NCI-H1694 (cell line): ENCODE results near the gene ZFP30.
"Not testable (repeated sequence)": the region's sequence is repeated elsewhere in the genome, so short reads cannot be mapped to it uniquely, and the experiment has no call there.

Experiments used
- DNase-seq: peaks from one replicate; lab custom pipeline; 2025; lab: John Stamatoyannopoulos, UW

ZFP30 gene

DNA sequence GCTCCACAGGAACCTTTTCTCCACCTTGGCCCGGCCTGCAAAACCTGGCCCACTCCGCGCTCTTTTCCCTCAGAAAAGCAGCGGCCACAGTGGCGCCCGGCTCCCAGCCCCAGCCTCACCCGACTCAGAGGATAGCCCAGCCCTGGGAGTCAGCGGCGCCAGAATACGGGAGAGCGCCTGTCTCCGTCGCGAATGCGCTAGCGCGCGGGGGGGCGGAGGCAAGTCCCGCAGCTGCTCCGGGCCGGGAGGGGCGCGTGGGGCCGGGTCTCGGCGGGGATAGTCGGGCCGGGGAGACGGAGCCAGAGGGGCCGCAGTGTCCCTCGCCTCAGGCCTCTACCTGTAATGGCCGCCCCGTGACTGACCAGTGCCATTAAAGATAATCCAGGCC is at the start of gene ZFP30:
Gene ZFP30, minus strand, starts transcription at position 165 of the 388 bp plus-strand sequence. CDS start 7,643 bp downstream, outside the sequence.
- peak; percentile 57 for DNase-seq

DNA sequence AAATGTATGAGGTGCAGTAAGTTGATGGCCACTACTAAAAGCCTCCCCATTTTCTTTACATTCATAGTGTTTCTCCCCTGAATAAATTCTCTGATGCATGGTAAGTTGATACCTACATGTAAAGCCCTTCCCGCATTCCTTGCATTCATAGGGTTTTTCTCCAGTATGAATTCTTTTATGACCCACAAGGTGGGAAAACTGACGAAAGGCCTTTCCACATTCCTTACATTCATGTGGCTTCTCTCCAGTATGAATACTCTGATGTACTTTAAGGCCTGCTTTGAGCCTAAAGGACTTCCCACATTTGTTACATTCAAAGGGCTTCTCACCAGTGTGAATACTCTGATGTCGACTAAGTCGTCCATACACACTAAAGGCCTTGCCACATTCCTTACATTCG is 43.8 kb upstream of the ZFP30 start:
- DNase-seq: no peak

DNA sequence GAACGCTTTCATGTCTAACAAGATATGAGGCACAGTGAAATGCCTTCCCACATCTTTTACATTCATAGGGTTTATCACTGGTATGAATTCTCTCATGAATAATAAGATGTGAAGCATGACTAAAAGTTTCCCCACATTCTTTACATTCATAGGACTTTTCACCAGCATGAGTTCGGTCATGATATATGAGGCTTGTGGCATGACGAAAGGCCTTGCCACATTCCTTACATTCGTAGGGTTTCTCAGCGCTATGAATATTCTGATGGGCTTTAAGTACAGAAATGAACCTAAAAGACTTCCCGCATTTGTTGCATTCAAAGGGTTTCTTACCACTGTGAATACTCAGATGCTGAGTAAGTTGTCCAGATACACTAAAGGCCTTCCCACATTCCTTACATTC is 43.0 kb upstream of the ZFP30 start:
- no peak for DNase-seq

DNA sequence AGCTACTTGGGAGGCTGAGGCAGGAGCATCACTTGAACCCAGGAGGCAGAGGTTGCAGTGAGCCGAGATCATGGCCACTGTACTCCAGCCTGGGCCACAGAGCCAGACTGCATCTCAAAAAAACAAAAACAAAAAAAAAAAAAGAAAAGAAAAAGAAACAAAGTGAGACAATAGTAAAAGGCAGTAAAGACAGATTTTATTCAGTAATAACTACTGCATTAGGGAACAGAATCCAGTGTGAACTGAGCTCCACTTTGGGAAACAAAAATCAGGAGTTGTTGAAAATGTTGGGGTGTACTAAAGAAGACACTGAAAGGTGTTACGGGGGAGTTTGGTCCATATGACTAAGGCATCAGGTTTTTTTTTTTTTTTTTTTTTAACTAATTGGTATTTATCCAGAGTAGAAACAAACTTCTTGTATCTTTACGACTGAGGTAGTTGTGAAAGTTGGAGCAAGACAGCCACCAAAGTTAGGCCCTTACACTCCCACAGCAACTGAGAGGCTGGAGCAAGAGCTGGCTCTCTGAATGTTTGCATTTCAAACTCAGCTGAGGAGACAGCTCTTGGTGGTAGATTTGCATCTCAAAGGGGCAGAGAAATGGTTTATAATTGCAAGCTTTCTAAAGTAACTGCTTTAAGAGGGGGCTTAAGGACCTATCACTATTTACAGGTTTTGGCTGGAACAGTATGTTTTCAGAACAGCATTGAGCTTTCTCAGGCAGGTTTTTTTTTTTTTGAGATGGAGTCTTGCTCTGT is 40.1 kb upstream of the ZFP30 start:
- DNase-seq: no peak

DNA sequence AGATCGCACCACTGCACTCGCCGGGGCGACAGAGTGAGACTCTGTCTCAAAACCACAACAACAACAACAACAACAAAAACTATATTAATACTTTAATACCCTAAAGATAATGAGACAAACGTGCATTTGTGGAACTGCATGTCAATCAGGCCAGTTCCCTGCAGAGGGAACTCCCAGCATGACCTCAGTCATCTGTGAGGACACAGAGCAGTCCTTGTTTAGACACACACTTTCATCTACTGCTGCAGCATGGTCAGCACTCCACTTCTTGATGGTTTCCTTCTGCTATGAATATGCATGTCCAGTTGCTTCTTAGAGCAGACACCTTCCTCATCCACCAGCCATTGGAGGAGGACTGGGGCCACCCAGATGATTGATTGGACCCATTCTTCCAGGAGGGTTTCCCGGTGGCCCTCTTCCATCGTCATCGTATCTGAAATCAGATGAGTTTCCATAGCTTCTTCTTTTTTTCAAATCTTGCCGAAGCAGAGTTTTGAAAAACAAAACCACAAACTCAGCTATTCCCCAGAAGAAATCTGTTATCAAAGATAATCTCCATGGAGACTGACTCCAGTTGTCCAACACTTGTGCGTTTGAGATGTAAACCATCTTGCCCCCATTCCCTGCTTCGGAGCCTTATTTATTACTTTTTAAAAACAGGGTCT is 37.8 kb upstream of the ZFP30 start:
- DNase-seq: no peak

DNA sequence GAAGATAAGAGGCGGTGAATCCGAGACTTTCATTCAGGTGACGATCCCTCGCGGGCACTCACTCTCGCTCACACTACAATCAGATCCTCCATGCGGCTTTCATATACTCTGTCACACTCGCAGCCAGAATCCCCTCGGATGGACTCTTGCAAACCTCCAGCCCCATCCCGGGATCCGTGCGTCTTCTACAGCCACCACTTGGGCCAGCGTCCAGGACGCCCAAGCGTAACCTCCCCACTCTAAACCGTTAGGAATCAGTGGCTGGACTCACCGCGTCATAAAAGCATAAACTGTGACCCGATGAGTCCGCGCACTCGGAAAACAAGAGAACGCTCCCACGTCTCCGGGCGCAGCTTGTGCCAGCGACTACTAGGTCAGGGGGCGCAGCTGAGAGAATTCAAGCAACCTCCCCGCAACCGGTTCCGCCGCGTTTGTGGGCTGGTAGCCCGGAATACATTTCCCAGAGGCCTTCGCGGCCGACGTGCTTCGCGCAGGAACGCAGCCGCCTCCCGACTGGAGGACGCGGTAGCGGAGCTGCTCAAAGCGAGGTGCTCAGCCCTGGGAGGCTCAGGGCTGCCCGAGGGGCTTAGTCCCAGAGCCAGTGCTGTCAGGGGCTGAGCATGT is 36.7 kb upstream of the ZFP30 start:
- no peak for DNase-seq

DNA sequence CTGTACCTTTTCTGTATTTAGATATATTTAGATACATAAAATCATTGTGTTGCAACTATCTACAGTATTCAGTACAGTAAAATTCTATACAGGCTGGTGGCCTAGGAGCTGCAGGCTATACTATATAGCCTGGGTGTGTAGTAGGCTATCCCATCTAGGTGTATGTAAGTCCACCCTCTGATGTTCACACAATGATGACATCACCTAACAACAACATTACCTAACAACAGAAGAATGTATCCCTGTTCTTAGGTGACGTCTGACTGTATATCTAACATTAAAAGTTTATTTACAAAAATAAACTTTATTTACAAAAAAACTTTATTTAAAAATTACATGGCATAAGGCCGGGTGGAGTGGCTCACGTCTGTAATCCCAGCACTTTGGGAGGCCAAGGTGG is 28.3 kb upstream of the ZFP30 start:
- DNase-seq: no peak

DNA sequence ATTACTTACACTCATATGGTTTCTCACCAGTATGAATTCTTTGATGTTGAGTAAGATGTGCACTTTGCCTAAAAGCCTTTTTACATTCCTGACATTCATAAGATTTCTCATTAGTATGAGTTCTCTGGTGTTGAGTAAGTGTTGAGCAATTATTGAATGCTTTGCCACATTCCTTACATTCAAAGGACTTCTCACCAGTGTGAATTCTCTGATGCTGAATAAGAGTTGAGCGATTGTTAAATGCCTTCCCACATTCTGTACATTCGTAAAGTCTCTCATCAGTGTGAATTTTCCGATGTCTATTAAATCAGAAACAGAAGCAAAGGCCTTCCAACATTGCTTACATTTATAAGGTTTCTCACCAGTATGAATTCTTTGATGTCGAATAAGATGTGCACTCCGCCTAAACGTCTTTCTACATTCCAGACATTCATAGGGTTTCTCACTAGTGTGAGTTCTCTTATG is 14.2 kb upstream of the ZFP30 start:
- no peak for DNase-seq

DNA sequence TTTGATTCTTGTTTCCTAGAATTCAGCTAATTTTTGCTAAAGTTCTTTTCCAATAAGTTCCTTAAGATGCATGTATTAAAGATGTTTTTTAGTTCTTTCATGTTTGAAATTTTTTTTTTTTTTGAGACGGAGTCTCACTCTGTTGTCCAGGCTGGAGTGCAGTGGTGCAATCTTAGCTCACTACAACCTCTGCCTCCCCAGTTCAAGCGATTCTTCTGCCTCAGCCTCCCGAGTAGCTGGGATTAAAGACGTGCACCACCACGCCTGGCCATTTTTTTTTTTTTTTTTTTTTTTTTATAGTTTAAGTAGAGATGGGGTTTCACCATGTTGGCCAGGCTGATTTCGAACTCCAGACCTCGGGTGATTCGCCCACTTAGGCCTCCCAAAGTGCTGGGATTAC is 1.9 kb upstream of the ZFP30 start:
- DNase-seq: not testable (repeated sequence)

DNA sequence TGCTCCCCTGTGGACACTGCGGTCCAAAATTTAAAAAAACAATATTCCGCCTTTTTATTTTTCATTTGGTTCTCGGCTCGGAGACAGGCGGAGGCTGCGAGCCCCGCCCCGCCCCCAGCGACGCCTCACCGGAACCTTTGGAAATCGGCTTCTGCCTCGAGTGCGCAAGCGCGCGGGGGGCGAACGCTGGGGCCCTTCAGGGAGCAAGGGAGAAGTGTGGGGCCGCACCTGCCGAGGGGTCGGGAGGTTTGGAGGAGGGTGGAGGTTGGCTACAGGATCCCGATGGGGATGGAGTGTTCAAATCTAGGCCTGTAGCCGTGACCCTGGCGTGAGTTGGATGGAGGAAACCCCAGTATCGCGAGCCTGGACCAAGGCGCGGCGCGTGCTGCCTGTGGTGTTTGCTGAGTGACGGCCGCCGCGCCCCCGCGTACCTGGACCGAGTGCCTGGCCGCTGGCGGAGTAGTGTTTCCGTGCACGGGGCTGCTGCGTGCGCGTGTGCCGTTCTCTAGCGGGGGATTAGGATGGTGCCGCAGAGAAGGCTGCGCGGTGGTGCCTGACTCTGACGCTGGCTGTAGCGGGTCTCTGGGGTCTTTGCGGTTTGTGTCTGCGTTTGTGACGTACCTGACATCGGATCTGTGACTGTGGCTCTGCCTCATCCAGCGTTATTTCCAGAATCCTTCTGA is 565 bp upstream of the ZFP30 start:
- DNase-seq: peak; percentile 56

DNA sequence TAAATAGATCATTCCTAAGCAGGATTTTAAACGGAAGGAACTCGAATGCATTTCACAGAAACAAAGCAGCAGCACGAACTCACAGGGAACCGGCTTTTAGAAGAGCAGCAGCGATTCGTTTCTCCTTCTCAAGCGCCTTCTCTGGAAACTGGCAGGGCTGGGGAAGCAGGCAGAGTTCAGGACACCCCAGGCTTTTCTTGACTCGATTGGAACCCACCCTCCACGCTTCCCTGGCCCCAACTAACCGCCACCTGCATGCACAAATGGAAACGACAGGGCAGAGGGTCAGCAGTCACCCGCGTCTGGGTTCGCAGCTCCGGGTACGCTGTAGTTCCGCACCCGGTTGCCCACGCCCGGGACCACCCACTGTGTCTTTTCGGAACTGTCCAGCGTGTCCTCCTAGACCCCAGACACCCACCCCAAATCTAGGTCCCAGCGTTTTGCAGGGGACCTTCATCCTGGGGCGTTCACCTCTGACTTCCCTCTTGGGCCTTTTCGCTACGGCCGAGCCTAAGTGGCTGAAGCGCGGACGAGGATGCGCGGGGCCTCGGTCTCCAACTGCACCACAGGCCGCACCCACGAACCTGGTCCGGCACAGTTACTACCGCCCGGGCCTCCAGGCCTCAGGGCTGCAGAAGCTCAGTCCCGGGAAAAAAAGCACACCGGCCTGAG is 500 bp downstream of the ZFP30 start:
- peak; percentile 9 for DNase-seq

DNA sequence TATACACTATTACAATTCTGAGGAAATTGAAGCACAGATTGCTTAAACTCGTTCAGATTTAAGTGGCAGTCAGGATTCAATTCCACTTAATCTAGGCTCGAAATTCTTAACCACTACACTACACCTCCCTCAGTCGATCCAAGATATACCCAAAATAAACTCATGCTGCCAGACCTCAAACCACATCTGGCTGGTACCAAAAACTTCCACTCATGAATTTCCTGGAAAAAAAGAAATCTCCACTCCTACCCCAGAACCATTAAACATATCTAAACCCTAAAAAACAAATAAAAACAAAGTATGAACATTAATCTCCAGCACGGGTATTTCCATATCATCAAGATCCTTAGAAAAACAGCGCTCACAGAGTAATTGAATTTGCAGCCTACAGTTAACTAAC is 1.1 kb downstream of the ZFP30 start:
- no peak for DNase-seq

DNA sequence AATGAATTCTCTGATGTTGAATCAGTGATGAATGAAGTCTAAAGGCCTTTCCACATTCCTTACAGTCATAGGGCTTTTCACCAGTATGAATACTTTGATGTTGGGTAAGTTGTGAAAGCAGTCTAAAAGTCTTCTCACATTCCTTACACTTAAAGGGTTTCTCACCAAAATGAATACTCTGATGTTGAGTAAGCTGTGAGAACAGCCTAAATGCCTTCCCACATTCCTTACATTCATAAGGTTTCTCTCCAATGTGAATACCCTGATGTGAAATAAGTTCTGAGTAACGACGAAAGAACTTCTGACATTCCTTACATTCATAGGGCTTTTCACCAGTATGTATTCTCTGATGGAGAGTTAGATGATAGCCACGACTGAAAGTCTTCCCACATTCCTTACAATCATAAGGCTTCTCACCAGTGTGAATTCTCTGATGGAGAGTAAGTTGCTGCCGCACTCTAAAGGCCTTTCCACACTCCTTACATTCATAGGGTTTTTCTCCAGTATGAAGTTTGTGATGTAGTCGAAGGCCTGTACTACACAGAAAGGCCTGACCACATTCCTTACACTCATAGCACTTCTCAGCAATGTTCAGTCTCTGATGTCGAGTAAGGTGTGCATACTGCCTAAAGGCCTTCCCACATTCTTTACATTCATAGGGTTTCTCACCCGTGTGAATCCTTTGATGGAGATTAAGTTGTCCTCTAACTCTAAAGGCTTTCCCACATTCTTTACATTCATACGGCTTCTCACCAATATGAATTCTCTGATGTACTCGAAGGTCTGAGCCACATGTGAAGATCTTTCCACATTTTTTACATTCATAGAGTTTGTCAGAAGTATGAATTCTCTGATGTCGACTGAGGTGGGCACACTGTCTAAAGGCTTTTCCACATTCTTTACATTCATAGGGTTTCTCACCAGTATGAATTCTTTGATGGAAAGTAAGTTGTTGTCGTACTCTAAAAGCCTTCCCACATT is 19.9 kb downstream of the ZFP30 start:
- no peak for DNase-seq

DNA sequence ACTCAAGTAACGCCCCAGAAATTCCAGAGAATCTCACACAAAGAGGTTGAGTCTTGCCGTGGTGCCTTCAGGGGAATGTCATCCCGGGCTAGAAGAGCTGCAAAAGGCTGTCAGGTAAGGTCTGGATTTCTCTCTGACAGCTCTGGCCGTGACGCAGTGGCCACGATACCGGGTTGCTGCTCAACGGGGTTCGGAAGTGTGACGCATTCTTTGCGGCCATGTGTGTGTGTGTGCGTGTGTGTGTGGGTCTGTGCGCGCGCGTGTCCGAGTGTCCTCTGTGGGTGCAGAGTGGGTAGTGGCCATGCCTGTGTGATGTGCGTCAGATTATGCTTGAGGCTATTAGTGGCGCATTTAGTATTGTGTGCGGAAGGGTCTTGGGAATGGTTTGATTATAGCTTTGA is 60.3 kb downstream of the ZFP30 start:
- DNase-seq: no peak

DNA sequence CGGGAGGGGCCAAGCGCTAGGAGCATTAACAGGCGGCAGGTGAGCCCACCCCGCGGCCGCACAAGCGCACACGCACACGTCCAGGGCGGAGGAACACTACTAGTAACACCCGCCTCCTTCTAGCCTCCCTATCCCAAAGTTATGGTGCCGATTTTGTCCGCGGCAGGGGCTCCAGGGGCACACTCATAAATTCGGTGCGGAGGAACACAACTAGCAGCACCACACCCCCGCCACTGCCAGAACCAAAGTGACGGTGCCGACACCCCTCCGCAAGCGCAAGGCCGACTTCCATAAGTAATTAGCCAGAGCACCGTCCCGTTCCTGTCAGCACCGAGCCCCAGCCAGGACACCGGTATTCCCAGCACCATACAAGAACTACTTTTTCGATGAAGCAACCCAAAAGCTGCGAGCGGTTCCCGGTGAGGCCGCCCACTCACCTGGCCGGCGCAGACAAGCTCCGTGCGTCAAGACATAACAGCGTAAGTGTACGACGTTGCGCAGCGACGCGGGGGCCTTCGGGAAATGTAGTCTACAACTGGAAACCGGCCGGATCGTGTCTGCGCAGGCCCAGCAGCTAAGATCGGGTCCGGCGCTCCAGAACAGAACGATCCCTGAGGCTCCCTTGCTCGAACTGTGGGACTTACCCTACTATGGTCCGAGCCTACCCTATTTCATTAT is 60.8 kb downstream of the ZFP30 start, which contains the start of the genes ZNF540 and ZNF571:
Gene ZNF540, plus strand, starts transcription at position 573 of the 678 bp plus-strand sequence. CDS start 3,572 bp downstream, outside the sequence.
Gene ZNF571, minus strand, starts transcription at position 489 of the 678 bp plus-strand sequence. CDS start 8,116 bp downstream, outside the sequence.
- peak; percentile 79 for DNase-seq

DNA sequence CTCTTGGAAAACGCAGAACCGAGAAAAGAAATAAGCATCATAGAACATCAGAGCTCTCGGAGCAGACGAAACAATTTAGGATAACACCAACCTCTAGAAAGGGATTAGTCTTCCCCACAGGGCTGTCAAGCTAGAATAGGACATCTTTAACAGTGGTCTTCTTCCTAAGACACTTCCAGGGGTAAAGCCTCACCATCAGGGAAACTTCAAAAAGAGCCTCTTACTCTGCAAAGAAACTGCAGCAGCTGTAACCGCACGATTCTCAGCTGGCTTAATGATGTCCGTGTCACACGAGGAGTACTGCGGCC is 61.3 kb downstream of the ZFP30 start:
- DNase-seq: no peak

DNA sequence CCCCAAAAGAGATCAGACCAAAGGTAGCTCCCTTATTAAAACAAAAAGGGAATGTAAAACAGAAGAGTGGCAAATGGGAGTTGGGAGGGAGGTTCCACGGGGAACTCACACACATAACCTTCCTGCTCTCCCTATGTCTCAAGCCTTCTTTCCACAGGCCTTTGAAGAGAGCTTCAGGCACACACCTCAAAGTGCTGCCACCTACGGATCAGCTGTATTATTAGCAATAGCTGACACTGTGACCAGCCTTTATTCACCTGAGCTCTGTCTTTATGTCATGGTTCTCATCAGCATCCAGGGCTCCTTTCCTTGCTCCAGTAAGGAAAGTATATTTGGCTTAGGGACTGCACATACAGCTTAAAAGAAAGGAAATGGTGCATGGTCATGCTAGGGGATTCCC is 71.9 kb downstream of the ZFP30 start:
- DNase-seq: no peak

DNA sequence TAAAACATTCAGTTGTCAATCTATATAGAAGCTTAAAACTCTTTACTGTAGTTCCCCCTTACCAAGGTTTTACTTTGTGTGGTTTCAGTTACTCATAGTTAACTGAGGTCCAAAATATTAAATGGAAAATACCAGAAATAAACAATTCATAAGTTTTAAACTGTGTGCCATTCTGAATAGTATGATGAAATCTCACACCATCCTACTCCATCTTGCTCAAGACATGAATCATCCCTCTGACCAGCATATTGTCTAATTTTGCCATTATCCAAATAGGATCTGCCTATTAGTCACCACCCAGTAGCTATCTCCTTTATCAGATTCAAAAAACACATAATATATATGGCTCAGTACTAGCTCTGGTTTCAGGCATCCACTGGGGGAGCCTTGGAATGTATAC is 83.1 kb downstream of the ZFP30 start:
- no peak for DNase-seq

DNA sequence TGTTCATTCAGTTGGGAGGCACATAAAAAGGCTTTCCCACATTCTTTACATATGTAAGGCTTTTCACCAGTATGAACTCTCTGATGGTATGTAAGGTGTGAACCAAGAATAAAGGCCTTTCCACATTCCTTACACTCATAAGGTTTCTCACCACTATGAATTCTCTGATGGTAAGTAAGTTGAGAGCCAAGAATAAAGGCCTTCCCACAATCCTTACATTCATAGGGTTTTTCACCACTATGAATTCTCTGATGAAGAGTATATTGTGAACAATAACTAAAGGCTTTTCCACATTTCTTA is 89.9 kb downstream of the ZFP30 start:
- DNase-seq: no peak

DNA sequence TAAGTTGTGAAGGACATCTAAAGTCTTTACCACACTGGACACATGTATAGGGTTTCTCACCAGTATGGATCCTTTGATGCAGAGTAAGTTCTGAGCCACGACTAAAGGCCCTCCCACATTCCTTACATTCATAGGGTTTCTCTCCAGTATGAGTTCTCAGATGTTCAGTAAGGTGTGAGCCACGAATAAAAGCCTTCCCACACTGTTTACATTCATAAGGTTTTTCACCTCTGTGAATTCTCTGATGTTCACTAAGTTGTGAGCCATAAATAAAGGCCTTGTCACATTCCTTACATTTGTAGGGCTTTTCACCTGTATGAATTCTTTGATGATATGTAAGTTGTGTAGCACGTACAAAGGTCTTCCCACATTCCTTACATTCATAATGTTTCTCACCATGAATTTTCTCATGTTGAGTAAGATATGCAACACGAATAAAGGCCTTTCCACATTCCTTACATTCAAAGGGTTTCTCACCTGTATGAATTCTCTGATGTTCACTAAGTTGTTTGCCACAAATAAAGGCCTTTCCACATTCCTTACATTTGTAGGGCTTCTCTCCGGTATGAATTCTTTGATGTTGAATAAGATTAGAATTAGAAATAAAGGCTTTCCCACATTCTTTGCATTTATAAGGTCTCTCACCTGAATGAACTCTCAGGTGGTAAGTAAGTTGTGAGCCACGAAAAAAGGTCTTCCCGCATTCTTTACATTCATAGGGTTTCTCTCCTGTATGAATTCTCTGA is 90.5 kb downstream of the ZFP30 start:
- no peak for DNase-seq
